ENCODE results near the gene SDC4.
A peak's percentile ranks its signal among the peaks of the same experiment; 100 is the strongest.

SDC4 gene

DNA sequence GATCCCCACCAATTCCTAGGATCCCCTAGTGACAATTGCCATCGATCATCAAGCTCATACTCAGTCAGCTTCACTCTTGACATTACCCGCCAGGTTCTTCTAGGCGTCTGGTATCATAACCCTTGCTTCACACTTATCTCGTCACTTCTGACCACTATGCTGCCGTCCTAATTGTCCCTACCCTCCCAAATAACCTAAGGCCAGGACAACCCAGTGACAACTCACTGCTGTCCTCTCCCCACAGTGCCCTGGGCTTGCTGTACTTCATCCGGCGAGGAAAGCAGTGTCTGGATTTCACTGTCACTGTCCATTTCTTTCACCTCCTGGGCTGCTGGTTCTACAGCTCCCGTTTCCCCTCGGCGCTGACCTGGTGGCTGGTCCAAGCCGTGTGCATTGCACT lies 18.4 kb upstream of the SDC4 start (continued):
- TF ChIP-seq ZSCAN30 (tag by site-specific recombination; IDR thresholded peaks at IDR 0.05): no peak
- TF ChIP-seq, protein P1, sequence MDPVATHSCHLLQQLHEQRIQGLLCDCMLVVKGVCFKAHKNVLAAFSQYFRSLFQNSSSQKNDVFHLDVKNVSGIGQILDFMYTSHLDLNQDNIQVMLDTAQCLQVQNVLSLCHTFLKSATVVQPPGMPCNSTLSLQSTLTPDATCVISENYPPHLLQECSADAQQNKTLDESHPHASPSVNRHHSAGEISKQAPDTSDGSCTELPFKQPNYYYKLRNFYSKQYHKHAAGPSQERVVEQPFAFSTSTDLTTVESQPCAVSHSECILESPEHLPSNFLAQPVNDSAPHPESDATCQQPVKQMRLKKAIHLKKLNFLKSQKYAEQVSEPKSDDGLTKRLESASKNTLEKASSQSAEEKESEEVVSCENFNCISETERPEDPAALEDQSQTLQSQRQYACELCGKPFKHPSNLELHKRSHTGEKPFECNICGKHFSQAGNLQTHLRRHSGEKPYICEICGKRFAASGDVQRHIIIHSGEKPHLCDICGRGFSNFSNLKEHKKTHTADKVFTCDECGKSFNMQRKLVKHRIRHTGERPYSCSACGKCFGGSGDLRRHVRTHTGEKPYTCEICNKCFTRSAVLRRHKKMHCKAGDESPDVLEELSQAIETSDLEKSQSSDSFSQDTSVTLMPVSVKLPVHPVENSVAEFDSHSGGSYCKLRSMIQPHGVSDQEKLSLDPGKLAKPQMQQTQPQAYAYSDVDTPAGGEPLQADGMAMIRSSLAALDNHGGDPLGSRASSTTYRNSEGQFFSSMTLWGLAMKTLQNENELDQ (tag by site-specific recombination; IDR thresholded peaks at IDR 0.05; ENCODE audit: low read depth): no peak

GRCh38 chr20:45366192-45366591 lies 18.0 kb upstream of the SDC4 start:
- H3K27ac ChIP-seq (ENCODE audit: extremely low read depth, low read depth, low read length): no peak overlapping the region
- TF ChIP-seq ZNF391 (tag by site-specific recombination; IDR thresholded peaks at IDR 0.05; ENCODE audit: borderline replicate concordance, low read depth) (no peak), ZBTB48 (tag by site-specific recombination; IDR thresholded peaks at IDR 0.05) (no peak)
- ChIA-PET CTCF (interaction anchor here (1.9 to 2.0 kb wide), 2 partner anchors 8 to 47 kb away, joined by 5 to 8 read pairs; no protein-coding TSS in a partner anchor), POLR2A (no interaction called here)
- H3K4me3 ChIP-seq (ENCODE audit: low read depth, low read length): no peak overlapping the region
- H3K4me1 ChIP-seq (ENCODE audit: control insufficient read depth, insufficient read depth, low read length): no peaks in the 10 kb centered on the region; the same call in 1 of the 2 replicates
- no peaks in the 10 kb centered on the region for H3K9me3 ChIP-seq (ENCODE audit: control insufficient read depth, insufficient read depth, low read depth, low read length)
- H3K36me3 ChIP-seq (ENCODE audit: control insufficient read depth in 2 of 2, insufficient read depth in 1 of 2, low read length in 2 of 2): peaks cover 0 to 40% of the 10 kb centered on the region in 2 experiments; a peak in 1 of 3 replicates

DNA sequence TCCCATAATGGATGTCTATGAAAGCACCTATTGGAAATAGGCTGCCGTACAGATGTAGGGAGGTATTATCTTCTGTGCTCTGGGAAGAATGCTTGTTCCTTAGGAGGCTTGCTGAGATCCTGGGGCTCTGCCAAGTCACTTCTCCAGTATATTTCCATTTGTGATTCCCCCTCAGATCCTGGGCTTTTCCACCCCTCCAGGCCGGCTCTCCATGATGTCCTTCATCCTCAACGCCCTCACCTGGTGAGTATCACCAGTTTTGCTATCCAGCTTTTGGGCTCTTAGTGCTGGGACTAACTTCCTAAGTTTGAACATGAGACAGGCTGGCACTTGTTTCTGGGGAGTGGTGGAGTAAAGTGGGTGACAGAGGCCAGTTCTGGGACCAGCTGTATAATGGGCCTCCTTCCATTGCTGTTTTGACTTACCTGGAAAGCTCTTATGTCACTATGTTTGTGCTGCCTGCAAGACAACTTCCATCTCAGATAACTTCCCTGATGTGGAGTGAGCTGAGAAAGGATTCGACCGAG lies 17.3 kb upstream of the SDC4 start:
- Histone ChIP-seq H3K4me1 (ENCODE audit: control insufficient read depth, insufficient read depth, low read length) (no peaks in the 10 kb centered on the region; the same call in 1 of the 2 replicates), H3K27ac (ENCODE audit: extremely low read depth, low read depth, low read length) (no peak overlapping the region), H3K9me3 (ENCODE audit: control insufficient read depth, insufficient read depth, low read depth, low read length) (no peaks in the 10 kb centered on the region), H3K4me3 (ENCODE audit: low read depth, low read length) (no peak overlapping the region), H3K36me3 (ENCODE audit: control insufficient read depth in 2 of 2, insufficient read depth in 1 of 2, low read length in 2 of 2) (peaks cover 0 to 40% of the 10 kb centered on the region in 2 experiments; a peak in 1 of 3 replicates)
- POLR2A ChIA-PET: interaction anchor here (0.6 kb wide), 2 partner anchors 30 to 81 kb away, joined by 3 read pairs; no protein-coding TSS in a partner anchor
- CTCF ChIA-PET: interaction anchor here (1.0 to 2.0 kb wide), 3 partner anchors 9 to 46 kb away, joined by 4 to 8 read pairs (median 5); no protein-coding TSS in a partner anchor
- TF ChIP-seq HOXA7 (CRISPR knock-in tag; IDR thresholded peaks at IDR 0.05; ENCODE audit: borderline replicate concordance): no peak
- TF ChIP-seq GLIS1 (tag by site-specific recombination; IDR thresholded peaks at IDR 0.05): no peak
- no peak for TF ChIP-seq ZNF76 (tag by site-specific recombination; IDR thresholded peaks at IDR 0.05; ENCODE audit: borderline replicate concordance, low read depth)
- TF ChIP-seq BCL6B (tag by site-specific recombination; IDR thresholded peaks at IDR 0.05): no peak

GRCh38 chr20:45363611-45364492 lies 15.6 kb upstream of the SDC4 start:
- H3K4me1 ChIP-seq (ENCODE audit: control insufficient read depth, insufficient read depth, low read length): no peaks in the 10 kb centered on the region; the same call in 1 of the 2 replicates
- H3K27ac ChIP-seq (ENCODE audit: extremely low read depth, low read depth, low read length): peak overlapping the region; percentile 31; the same call in 1 of the 2 replicates
- POLR2A ChIA-PET: interaction anchor here (0.6 to 2.4 kb wide), 17 partner anchors 8 to 428 kb away, joined by 3 to 31 read pairs (median 6); partner anchors contain the start of genes DBNDD2, DNTTIP1, PIGT and SDC4
- CTCF ChIA-PET: interaction anchor here (0.6 to 6.5 kb wide), 25 partner anchors 10 to 1808 kb away, joined by 3 to 92 read pairs (median 5); no protein-coding TSS in a partner anchor
- H3K4me3 ChIP-seq (ENCODE audit: low read depth, low read length): peak overlapping the region; percentile 66
- H3K9me3 ChIP-seq (ENCODE audit: control insufficient read depth, insufficient read depth, low read depth, low read length): no peaks in the 10 kb centered on the region
- H3K36me3 ChIP-seq (ENCODE audit: control insufficient read depth in 2 of 2, insufficient read depth in 1 of 2, low read length in 2 of 2): peaks cover 0 to 39% of the 10 kb centered on the region in 2 experiments; a peak in 1 of 3 replicates
- TF ChIP-seq ZNF776 (tag by site-specific recombination; IDR thresholded peaks at IDR 0.05; ENCODE audit: borderline replicate concordance): no peak
- no peak for TF ChIP-seq ZNF707 (tag by site-specific recombination; IDR thresholded peaks at IDR 0.05)
- TF ChIP-seq OSR2 (tag by site-specific recombination; IDR thresholded peaks at IDR 0.05): no peak
- no peak for TF ChIP-seq ZNF394 (tag by site-specific recombination; IDR thresholded peaks at IDR 0.05; ENCODE audit: borderline replicate concordance)
- TF ChIP-seq, protein P2, sequence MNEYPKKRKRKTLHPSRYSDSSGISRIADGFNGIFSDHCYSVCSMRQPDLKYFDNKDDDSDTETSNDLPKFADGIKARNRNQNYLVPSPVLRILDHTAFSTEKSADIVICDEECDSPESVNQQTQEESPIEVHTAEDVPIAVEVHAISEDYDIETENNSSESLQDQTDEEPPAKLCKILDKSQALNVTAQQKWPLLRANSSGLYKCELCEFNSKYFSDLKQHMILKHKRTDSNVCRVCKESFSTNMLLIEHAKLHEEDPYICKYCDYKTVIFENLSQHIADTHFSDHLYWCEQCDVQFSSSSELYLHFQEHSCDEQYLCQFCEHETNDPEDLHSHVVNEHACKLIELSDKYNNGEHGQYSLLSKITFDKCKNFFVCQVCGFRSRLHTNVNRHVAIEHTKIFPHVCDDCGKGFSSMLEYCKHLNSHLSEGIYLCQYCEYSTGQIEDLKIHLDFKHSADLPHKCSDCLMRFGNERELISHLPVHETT (tag by site-specific recombination; IDR thresholded peaks at IDR 0.05): no peak
- no peak for TF ChIP-seq ZNF768 (tag by site-specific recombination; IDR thresholded peaks at IDR 0.05)
- no peak for TF ChIP-seq GFI1B (tag by site-specific recombination; IDR thresholded peaks at IDR 0.05)
- TF ChIP-seq, protein P3, sequence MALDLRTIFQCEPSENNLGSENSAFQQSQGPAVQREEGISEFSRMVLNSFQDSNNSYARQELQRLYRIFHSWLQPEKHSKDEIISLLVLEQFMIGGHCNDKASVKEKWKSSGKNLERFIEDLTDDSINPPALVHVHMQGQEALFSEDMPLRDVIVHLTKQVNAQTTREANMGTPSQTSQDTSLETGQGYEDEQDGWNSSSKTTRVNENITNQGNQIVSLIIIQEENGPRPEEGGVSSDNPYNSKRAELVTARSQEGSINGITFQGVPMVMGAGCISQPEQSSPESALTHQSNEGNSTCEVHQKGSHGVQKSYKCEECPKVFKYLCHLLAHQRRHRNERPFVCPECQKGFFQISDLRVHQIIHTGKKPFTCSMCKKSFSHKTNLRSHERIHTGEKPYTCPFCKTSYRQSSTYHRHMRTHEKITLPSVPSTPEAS (tag by site-specific recombination; IDR thresholded peaks at IDR 0.05): no peak
- TF ChIP-seq ZNF830 (tag by site-specific recombination; IDR thresholded peaks at IDR 0.05; ENCODE audit: low read depth): no peak
- no peak for TF ChIP-seq ZBTB1 (tag by site-specific recombination; IDR thresholded peaks at IDR 0.05)
- no peak for TF ChIP-seq ZNF473 (tag by site-specific recombination; IDR thresholded peaks at IDR 0.05)
- TF ChIP-seq ZNF610 (tag by site-specific recombination; IDR thresholded peaks at IDR 0.05; ENCODE audit: borderline replicate concordance): no peak
- TF ChIP-seq ZNF292 (tag by site-specific recombination; IDR thresholded peaks at IDR 0.05; ENCODE audit: borderline replicate concordance, low read depth): no peak

All from HEK293 (cell line).